Activated CD4-positive, CD25-positive, alpha-beta regulatory T cell (primary cell): ENCODE results near the gene CLTB.

ENCODE experiments used
- DNase-seq, 4 experiments: peaks; one replicate each; lab custom pipeline; 2025; lab: John Stamatoyannopoulos, UW

Gene CLTB

GRCh38 chr5:176352116-176352878 is 64.0 kb downstream of the CLTB start:
- no peak for DNase-seq

DNA sequence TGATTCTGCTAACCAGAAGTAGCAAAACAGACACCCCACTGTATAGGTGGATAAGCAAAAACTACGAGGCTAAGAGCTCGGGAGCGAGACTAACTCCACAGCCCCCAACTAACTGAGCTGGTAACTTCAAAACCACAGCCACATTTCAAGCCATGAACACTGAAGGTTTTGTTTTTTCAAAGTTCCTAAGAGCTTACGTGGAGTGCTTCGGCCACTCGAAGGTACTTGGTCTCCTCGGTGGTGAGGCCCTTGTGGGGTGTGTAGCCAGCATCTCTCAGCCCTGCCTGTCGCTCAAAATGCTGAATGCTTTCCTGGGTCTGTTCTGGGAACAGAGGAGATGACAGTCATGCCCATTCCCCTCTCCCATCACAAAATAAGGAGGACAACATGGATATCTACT is 65.9 kb downstream of the CLTB start:
- no peak for DNase-seq

DNA sequence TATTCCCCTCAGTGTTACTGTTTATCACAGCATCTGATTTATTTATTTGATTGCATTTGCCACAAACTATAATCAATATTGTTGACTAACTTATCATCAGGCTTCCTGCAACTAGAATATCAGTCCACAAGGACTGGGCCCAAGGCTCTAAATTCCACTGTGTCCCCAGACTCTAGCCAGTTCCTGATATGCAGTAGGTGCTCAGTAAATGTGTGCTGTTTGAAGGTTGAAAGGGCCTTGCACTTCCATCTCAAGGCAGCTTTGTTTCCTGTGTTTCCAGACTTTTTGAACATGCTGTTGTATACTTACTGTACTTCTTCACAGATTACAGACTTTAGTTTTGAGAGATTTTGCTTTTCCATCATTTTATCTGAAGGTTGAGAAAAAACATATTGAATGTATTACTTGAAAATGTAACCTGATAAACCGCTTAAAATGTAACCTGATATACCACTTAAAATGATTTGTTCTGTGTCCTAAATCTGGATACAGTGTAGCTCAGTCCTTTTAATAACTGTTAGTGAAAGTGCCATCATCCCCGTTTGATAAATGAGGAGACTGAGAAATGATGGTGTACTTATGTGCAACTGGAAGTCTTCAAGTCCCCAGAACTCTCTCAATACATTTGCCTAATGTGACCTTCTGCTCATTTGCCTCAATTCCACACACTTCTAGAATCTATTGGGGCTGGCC is 73.4 kb downstream of the CLTB start:
- DNase-seq: no peak
